AG09309 (cell line): Measurements from ENCODE around the gene RERE.

Experiments
- DNase-seq: peaks from one replicate; pipeline ENCODE4 v3.0.0-alpha.2; 2010; ENCODE audit warnings: low read depth
- H3K4me3 ChIP-seq: 2 replicates; pipeline ENCODE4 v1.5.1; 2011; ENCODE audit warnings: mild to moderate bottlenecking, low read depth, low read length, moderate library complexity; ENCODE audit not compliant: control insufficient read depth
- TF ChIP-seq, protein P1 (sequence below): IDR thresholded peaks from 2 replicates; pipeline ENCODE4 v1.5.1; 2011; ENCODE audit warnings: mild to moderate bottlenecking, low read depth, low read length, inconsistent platforms; ENCODE audit not compliant: insufficient read depth, control insufficient read depth; ENCODE audit errors: missing control alignments

RERE gene

DNA sequence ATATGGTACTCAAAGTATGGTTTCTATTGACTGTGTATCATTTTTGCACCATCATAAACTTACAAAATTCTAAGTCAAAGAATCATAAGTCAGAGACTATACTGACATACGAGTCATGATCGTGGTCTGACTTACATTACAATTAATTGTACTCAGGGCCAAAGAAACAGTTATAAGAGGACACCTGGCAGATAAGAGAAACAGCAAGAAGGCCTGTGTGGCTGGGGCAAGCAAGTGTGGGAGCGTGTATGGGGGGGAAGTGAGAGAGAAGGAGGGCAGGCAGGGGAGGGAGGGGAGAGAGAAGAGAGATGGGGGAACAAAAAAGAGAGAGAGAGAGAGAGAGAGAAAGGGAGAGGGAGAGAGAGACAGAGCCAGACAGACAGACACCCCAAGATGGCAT lies 70.9 kb downstream of the RERE start:
- no peak overlapping the region for H3K4me3 ChIP-seq
- TF ChIP-seq, protein P1, sequence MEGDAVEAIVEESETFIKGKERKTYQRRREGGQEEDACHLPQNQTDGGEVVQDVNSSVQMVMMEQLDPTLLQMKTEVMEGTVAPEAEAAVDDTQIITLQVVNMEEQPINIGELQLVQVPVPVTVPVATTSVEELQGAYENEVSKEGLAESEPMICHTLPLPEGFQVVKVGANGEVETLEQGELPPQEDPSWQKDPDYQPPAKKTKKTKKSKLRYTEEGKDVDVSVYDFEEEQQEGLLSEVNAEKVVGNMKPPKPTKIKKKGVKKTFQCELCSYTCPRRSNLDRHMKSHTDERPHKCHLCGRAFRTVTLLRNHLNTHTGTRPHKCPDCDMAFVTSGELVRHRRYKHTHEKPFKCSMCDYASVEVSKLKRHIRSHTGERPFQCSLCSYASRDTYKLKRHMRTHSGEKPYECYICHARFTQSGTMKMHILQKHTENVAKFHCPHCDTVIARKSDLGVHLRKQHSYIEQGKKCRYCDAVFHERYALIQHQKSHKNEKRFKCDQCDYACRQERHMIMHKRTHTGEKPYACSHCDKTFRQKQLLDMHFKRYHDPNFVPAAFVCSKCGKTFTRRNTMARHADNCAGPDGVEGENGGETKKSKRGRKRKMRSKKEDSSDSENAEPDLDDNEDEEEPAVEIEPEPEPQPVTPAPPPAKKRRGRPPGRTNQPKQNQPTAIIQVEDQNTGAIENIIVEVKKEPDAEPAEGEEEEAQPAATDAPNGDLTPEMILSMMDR, result no peak
- DNase-seq, result no peak

DNA sequence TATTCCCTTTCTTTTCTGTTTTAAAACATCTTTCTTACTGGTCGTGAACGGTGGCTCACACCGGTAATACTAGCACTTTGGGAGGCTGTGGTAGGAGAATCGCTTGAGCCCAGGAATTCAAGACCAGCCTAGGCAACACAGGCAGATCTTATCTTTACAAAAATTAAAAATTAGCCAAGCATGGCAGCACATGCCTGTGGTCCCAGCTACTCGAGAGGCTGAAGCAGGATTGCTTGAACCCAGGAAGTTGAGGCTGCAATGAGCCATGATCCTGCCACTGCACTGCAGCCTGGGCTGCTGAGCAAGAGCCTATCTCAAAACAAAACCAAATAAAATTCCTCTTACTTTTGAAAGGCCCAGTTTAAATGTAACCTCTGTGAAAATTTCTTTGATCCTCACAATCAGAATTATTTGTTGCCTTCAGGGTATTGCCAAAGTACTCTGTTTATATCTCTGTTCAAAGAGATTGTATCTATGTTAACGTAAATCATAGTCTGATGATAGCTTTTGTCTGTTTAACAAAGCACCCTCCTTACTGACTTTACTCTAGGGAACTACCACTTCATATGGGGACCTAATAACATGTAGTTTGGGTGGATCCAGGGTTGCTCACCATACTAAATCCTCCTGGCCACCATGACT lies 71.6 kb downstream of the RERE start:
- no peak overlapping the region for H3K4me3 ChIP-seq
- DNase-seq, result no peak
- TF ChIP-seq, protein P1, result no peak

DNA sequence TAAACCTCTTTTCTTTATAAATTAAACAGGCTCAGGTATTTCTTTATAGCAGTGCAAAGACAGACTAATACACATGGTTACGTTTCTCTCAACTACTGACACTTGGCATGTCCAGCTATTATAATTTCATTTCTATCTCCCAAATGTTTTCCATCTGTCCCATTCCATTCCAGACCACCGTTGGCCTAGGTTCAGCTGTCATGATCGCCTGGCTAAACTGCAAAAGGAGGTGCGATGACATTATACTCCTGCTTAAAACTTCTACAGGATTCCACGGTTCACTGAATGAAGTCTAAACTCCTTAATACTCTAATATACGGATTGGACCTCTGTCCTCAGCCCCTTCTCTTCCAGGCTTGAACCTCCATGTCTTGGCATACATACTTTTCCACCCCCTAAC lies 72.1 kb downstream of the RERE start:
- DNase-seq, result no peak
- TF ChIP-seq, protein P1, result no peak
- H3K4me3 ChIP-seq, result no peak overlapping the region

DNA sequence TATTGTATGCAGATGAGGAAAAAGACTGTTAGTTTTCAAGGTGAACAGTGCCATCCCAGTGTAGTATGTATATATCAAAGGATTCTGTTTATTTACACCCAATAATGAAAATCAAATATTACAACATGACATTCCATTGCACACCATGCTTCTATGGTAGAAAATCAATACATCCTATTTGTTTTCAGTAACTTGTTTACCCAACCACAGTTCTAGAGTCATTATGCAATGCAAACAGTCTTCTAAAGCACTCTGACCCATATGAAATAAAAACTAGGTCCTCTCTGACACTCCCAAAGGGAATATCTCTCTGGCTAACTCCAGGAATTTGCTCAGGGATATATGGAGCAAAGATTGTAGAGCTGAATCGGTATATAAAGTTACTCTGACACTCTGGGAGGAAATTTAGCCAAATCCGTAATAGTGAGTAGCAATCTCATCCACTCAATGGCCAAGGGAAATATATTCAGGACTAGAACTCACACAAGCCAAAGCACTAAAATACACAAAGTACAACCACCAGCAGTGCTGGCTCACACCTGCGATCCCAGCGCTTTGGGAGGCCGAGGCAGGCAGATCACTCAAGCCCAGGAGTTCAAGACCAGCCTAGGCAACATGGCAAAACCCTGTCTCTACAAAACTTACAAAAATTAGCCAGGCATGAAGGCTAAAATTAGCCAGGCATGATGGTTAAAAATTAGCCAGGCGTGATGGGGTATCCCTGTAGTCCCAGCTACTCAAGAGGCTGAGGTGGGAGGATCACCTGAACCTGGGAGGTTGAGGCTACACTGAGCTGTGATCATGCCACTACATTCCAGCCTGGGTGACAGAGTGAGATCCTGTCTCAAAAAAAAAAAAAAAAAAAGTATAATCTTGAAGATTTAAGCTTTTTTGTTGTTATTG lies 75.2 kb downstream of the RERE start:
- TF ChIP-seq, protein P1, result no peak

DNA sequence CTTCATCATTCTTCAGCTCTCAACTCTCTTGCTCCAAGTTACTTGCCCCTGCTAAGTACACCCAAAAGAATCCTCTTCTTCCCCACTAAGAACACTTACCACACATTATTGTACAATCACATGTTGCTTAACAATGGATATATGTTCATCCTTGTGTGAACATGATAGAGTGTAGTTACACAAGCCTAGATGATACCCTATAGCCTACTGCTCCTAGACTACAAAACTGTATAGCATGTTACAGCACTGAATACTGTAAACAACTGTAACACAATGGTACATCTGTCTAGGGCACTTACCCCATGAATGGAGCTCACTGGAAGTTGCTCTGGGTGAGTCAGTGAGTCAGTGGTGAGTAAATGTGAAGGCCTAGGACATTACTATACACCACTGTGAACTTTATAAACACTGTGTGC lies 77.4 kb downstream of the RERE start:
- no peak for DNase-seq
- H3K4me3 ChIP-seq, result no peak overlapping the region
- TF ChIP-seq, protein P1, result no peak

More for the DNA sequence above, 75.2 kb downstream of the RERE start:
- no peak for DNase-seq
- H3K4me3 ChIP-seq, result no peak overlapping the region

DNA sequence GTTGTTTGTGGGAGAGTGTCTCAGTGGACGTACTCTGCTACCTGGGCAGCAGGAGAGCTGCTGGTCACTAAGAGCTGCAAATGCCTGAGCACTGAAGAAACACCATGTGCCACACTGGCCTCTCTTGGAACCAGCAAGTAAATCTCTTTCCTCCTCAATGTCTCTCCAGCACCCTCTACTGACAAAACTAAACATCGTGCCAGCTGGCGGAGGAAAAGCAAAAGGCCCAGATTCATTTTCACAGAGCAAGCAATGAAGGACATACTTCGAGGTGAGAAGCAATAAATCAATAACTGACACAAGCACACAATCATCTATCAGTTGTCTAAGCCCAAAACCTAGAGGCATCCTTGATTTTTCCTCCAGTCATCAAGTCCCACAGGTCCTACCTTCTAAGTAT lies 78.1 kb downstream of the RERE start:
- TF ChIP-seq, protein P1, result no peak
- no peak overlapping the region for H3K4me3 ChIP-seq
- DNase-seq, result no peak
